CD4-positive, alpha-beta T cell treated with Interleukin-15 for 4 hours (primary cell): ENCODE results near the gene PUDP.
A peak's percentile ranks its signal among the peaks of the same experiment; 100 is the strongest.

Source experiments
- DNase-seq: peaks from one replicate; pipeline ENCODE4 v3.0.0-alpha.2; 2020; ENCODE audit warnings: low spot score

The PUDP gene

DNA sequence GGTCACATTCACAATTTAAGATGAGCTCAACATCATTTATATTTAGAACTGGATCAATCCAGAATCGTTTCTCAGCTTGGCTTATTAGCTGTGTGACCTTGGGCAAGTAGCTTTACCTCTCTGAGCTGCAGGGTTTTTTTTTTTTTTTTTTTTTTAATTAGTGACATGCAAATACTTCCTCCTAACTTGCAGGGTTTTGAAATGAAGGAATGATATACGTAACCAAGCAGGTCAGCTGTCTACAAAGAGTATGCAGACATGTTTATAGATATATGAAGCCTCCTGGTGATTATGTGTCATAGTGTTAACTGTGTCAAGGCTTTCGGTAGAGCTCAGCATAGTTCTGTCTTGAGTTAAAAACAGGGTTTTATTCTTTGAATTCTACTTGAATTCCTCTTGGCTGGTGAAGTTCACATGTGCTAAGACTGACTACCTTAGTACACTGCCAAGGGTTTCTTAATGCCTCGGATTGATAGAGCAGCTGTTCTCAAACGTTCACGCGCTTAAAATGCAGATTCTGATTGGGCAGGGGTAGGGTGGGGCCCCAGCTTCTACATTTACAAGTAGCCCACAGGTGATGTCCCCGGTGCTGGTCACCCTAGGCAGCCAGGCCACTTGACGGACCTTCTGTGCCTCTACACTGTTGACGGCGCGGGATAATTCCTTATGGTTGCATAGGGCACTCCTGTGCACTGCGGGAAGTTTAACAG, 1.1 kb downstream of the PUDP start:
- peak; percentile 12 for DNase-seq

GRCh38 chrX:7146020-7146702, 1.8 kb downstream of the PUDP start:
- no peak for DNase-seq

GRCh38 chrX:7145454-7145853, 2.5 kb downstream of the PUDP start:
- DNase-seq, result no peak

DNA sequence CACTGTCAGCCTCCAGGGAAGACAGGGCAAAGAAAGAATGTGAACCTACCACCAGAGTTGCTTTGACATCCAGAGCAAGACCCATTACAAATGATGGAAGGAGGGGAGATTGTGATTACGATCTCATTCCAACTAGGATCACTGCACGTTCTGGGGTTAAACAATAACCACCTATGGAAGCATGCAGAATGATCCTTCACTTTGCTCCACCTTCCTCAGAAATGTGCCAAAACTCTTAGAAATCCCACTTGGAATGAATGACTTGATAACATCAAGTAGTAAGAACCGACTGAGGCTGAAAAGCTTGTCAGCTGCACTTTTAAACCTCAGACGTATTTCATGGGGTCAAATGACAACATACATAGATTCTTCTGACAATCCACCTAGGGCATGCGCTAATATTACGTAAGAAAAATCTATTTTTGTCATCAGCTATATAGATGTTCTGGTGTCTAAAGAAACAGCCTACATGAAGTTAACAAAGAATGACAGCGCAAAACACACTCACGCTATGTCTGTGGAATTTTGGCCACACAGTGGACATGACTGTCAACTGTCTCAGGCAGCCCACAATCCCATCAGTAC, 3.9 kb downstream of the PUDP start:
- DNase-seq, result no peak

GRCh38 chrX:7143076-7143475, 4.9 kb downstream of the PUDP start:
- DNase-seq, result no peak

DNA sequence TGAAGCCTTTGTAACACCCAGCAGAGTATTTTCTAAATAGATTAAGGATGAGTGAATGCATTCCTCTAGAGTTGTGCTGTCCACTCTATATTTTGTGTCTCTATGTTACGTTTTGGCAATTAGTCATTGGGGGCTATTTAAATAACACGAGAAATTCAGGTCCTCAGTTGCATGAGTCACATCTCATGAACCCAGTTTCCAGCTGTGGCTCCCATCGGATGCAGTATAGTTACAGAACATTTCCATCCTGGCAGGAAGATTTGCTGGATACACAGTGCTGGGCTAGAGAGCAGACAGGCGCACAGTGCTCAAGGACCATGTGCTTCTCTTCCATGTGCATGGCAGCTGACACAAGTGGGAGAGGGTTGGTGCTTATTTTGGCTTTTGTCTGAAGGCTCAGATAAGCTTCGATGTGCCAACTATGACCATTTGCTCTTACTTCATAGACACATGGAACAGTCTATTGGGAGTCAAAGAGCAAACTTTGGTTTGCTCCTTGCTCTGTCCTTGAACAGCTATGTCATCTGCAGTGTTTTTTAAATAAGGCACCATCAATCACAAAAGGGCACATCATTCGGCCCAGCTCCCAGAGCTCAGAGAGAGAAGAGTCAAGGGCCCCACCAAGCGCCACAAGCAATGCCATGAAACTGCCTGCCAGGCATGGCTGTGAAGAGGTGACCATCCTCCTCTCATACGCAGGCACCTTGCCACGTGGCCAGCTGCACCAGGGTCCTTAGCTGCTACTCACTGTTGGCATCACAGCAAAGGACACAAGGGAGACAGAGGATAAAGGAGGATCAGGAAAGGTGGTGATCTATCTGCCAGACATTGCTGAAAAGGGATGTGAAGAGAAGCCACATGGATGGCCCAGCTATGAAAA, 8.5 kb downstream of the PUDP start:
- DNase-seq, result no peak

GRCh38 chrX:7134981-7135380, 13.0 kb downstream of the PUDP start:
- no peak for DNase-seq

- DNase-seq, result no peak
Measured at GRCh38 chrX:7133050-7133440, 14.9 kb downstream of the PUDP start.

DNA sequence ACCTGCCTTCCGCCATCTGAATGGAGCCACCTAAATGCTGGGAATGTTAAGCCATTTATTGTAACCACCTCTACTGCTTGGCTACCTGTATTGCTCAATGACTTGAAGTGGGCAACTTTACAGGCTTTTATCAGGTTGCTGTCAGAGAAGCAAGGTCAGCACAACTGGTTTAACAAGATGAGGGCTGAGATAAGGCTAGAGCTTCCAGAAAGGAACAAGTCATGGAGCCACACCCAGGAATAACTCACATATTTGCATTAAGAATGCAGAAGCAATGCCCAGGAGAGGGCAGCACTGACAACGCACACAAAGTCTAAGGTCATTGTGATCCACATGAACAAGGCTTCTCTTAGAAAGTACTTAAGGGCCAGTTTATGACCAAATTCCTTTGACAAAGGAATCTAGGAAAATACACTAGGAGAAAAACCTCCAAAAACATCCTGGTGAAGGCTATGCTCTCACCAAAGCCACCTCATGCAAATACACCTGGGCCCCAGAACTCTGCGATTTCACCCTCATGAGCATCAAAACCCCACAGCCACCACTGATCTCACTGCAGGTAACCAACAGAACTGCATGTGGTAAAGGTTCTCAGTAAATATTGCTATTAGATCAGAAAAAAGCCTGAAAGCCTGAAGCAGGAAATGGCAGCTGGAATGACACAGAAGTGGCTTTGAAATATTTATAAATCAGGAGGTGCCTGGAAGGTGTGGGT, 15.5 kb downstream of the PUDP start:
- peak; percentile 21 for DNase-seq

GRCh38 chrX:7131621-7132020, 16.3 kb downstream of the PUDP start:
- DNase-seq, result no peak

GRCh38 chrX:7127056-7127455, 20.9 kb downstream of the PUDP start:
- no peak for DNase-seq

GRCh38 chrX:7120878-7121219, 27.1 kb downstream of the PUDP start:
- no peak for DNase-seq

DNA sequence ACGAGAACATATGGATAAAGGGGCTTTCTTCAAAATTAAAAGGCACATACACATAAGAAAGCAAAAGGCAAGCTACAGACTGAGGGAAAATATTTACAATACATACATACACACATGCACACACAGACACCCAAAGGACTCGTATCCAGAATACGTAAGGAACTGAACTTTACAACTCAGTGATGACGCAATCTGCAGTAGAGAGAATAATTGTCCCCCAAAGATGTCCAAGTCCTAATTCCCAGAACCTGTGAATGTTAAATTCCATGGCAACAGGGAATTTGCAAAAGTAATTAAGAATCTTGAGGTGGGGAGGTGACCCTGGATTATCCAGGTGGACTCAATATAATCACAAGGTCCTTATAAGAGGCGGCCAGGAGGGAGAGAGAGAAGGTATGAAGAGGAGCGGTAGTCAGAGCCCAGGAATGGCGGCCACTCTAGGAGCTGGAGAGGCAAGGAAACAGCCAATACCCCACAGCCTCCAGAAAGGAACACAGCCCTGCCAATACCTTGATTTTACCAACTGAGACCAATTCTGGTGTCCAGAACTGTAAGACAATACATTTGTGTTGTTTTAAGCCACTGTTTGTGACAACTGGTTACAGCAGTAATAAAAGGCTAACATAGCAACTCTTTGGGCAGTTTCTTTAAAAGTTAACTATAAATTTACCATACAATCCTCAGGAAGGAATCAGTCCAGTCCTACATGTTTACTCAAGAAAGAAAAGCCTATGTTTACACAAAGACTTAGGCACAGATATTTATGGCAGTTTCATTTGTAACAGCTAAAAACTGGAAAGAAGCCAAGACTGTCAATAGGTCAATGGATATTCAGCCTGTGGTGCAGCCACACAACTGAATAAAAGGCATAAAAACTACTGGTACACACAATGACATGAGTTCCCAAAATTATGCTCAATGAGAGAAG, 27.7 kb downstream of the PUDP start:
- DNase-seq, result no peak

GRCh38 chrX:7117587-7117986, 30.4 kb downstream of the PUDP start:
- DNase-seq, result no peak

DNA sequence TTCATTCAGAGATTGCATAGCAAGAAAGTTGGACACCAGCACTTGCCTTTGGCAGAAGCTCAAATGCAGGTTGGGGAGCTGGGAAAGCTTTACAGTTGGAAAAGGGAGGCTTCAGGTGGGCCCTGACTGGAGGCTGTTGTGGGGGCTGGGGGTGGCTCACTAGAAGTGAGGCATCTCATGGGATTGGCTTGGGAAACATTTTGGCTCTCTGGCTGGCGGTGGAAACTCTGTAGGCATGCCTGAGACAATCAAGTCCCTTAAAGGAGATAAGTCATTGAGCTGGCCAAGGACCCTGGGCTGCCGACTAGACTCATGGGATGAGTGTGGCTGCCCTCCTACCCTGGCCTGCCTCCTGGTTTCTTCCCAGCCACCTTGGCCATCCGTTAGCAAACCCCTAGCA, 31.9 kb downstream of the PUDP start:
- no peak for DNase-seq

DNA sequence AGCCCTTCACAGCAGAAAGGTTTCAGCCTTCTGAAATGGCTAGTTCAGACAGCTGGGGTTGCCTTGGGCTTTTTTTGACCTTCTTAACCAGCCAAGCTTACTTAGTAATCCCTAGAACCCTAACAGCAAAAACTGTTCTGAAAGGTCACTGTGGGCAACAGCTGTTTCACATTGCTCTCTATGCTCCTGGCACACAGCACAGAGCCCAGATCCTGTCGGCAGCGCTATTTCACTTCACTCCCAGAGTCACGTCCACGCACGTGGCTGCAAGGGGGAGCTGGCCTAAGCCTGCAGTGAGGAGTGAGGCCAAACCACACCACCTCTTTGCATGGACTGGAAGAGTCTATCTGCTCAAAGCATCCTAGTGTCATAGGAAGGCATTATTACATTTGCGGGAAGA, 32.4 kb downstream of the PUDP start:
- DNase-seq, result no peak

DNA sequence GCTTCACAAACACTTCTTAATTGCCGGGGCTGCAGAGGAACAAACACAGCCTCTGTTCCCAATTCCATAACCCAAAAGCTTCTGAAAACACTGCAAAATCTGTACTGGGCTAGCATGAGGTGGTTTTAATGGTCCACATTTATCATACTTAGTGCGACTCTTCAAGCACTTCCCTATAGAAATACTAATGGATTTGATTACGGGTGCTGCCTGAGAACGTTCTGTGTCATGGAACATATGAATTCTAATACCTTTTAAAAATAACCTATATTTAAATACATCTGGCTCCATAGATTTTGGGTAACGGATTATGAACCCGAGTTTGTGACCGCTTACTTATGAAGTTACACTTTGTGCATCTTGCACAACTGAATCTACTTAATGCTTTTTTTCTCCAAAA, 35.9 kb downstream of the PUDP start:
- DNase-seq, result no peak

GRCh38 chrX:7111518-7111917, 36.4 kb downstream of the PUDP start:
- no peak for DNase-seq

- no peak for DNase-seq
Measured at GRCh38 chrX:7110821-7111276, 37.1 kb downstream of the PUDP start.

GRCh38 chrX:7109838-7110793, 37.8 kb downstream of the PUDP start:
- DNase-seq, result no peak
